Left ventricle myocardium inferior (tissue), 1 donor: Measurements from ENCODE around the gene PHF10. TPM values are rescaled to one million over a fixed set of nuclear protein-coding genes. Genes with fewer than 3 reads are reported as not detected.

Experiments
- DNase-seq: peaks from one replicate; pipeline ENCODE4 v3.0.0-alpha.2; 2020
- H3K27ac ChIP-seq: fragments of 200-600 bp; replicated peaks from 2 replicates; pipeline ENCODE4 v1.8.0; 2021
- H3K27me3 ChIP-seq: fragments of 200-600 bp; 2 replicates; pipeline ENCODE4 v1.8.0; 2021; ENCODE audit warnings: low read depth
- H3K36me3 ChIP-seq: fragments of 200-600 bp; 2 replicates; pipeline ENCODE4 v1.8.0; 2021
- H3K4me1 ChIP-seq: fragments of 200-600 bp; 2 replicates; pipeline ENCODE4 v1.8.0; 2021
- H3K4me3 ChIP-seq: fragments of 200-600 bp; 2 replicates; pipeline ENCODE4 v1.8.0; 2021; ENCODE audit warnings: mild to moderate bottlenecking, moderate library complexity
- H3K9me3 ChIP-seq: fragments of 200-600 bp; replicated peaks from 2 replicates; pipeline ENCODE4 v1.8.0; 2021
- CTCF ChIP-seq: fragments of 200-600 bp; IDR thresholded peaks from 2 replicates; pipeline ENCODE4 v1.8.0; 2021; ENCODE audit warnings: antibody characterized with exemption, mild to moderate bottlenecking, borderline replicate concordance
- intact Hi-C: fragments of 100-400 bp; cut with micrococcal nuclease; formaldehyde crosslinking; loops from one replicate; pipeline ENCODE4 v1.11.0; 2022
- total RNA-seq: library from RNA; stranded (reverse); fragmentation: NEBNext Ultra II Directional; extraction: Animal tissue kit (Norgen Biotek cat#: 25700); gene quantifications from one replicate; pipeline ENCODE4 v1.2.1, GENCODE V29; 2021
- donor health status: DM: no; HTN: yes; CAD: no; lungs with severe emphysema.

The PHF10 gene
- total RNA-seq, 1 donor from 2014 or later, result 56.6 TPM

GRCh38 chr6:169657284-169657610 lies 67.1 kb downstream of the PHF10 start:
- Histone ChIP-seq H3K27ac (no peak overlapping the region), H3K36me3 (peaks cover 15% of the 10 kb centered on the region), H3K27me3 (no peaks in the 10 kb centered on the region), H3K9me3 (no peaks in the 10 kb centered on the region), H3K4me3 (no peak overlapping the region), H3K4me1 (peaks cover 8% of the 10 kb centered on the region)
- TF ChIP-seq CTCF, result no peak
- intact Hi-C loops, result no loop called here
- no peak for DNase-seq

- Histone ChIP-seq H3K36me3 (peaks cover 15% of the 10 kb centered on the region), H3K9me3 (no peaks in the 10 kb centered on the region), H3K27me3 (no peaks in the 10 kb centered on the region), H3K27ac (no peak overlapping the region), H3K4me1 (peaks cover 8% of the 10 kb centered on the region), H3K4me3 (no peak overlapping the region)
- DNase-seq, result no peak
- no peak for TF ChIP-seq CTCF
- intact Hi-C loops, result no loop called here
Measured at GRCh38 chr6:169656546-169657283, 67.6 kb downstream of the PHF10 start.

- TF ChIP-seq CTCF, result peak; percentile 27
- DNase-seq, result peak; percentile 66
- H3K27ac ChIP-seq, result peak overlapping the region; percentile 79
- H3K4me1 ChIP-seq, result peaks cover 8% of the 10 kb centered on the region
- peaks cover 10% of the 10 kb centered on the region for H3K36me3 ChIP-seq
- intact Hi-C loops, result no loop called here
- H3K4me3 ChIP-seq, result peak overlapping the region; percentile 68
- no peaks in the 10 kb centered on the region for H3K27me3 ChIP-seq
- no peaks in the 10 kb centered on the region for H3K9me3 ChIP-seq
Measured at GRCh38 chr6:169654598-169655391, 69.5 kb downstream of the PHF10 start.

Other genes with a start within 250 kb of the PHF10 start
- gene WDR27, start 22.5 kb downstream of the PHF10 start, total RNA-seq, result 9.1 TPM
- 14.0 TPM for gene C6orf120, start 22.4 kb downstream of the PHF10 start, total RNA-seq
- gene DYNLT2, start 27.1 kb upstream of the PHF10 start, total RNA-seq, result 0.66 TPM
- gene ERMARD, start 27.1 kb upstream of the PHF10 start, total RNA-seq, result 9.3 TPM